CD4-positive, alpha-beta T cell (primary cell): Measurements from ENCODE around the gene TMEM8B. TPM values are rescaled to one million over a fixed set of nuclear protein-coding genes. Genes with fewer than 3 reads are reported as not detected.

Experiments
- ATAC-seq: fragments of 200-7000 bp; cut with Tn5 transposase; one replicate; pipeline ENCODE4 v1.10.0; 2022; ENCODE audit warnings: mild to moderate bottlenecking; ENCODE audit not compliant: poor library complexity
- CTCF ChIA-PET: fragments of 350-600 bp; sonication (Branson Sonifier 250); formaldehyde crosslinking; loops from one replicate; lab custom pipeline; 2021; ENCODE audit warnings: antibody characterized with exemption, inconsistent platforms; lab: Charles Lee
- POLR2A ChIA-PET: fragments of 350-600 bp; sonication (Branson Sonifier 250); formaldehyde crosslinking; loops from one replicate; lab custom pipeline; 2021; ENCODE audit warnings: antibody characterized with exemption, inconsistent platforms; lab: Charles Lee
- DNase-seq, 14 experiments: peaks; one replicate each; pipeline ENCODE4 v3.0.0-alpha.2; 2013 to 2020; ENCODE audit warnings: mixed read lengths in 2 of 14
- H3K27ac ChIP-seq, 2 donors: one replicate each; pipeline versions ENCODE4 v1.5.1 to v1.7.0; 2013; ENCODE audit warnings: low read length in 2 of 2, low read depth in 1 of 2, mild to moderate bottlenecking in 1 of 2
- H3K27me3 ChIP-seq, 2 experiments: 1 replicate in 1 of 2; 2 replicates in 1 of 2; pipeline versions ENCODE4 v1.6.1 to v1.7.0; 2013; ENCODE audit warnings: low read length in 2 of 2, control low read depth in 1 of 2, mild to moderate bottlenecking in 1 of 2, moderate library complexity in 1 of 2; ENCODE audit not compliant: insufficient read depth in 2 of 2, control insufficient read depth in 1 of 2
- H3K36me3 ChIP-seq: one replicate; pipeline ENCODE4 v1.6.1; 2013; ENCODE audit warnings: low read length, control low read depth; ENCODE audit not compliant: insufficient read depth
- H3K4me1 ChIP-seq: one replicate; pipeline ENCODE4 v1.6.1; 2013; ENCODE audit warnings: low read length, control low read depth; ENCODE audit not compliant: insufficient read depth
- H3K4me3 ChIP-seq: one replicate; pipeline ENCODE4 v1.5.1; 2013; ENCODE audit warnings: mild to moderate bottlenecking, low read length, moderate library complexity
- H3K9me3 ChIP-seq, 2 experiments: 1 replicate in 1 of 2; 2 replicates in 1 of 2; pipeline versions ENCODE4 v1.6.1 to v1.7.0; 2013; ENCODE audit warnings: low read length in 2 of 2, mild to moderate bottlenecking in 2 of 2, control low read depth in 1 of 2, moderate library complexity in 1 of 2; ENCODE audit not compliant: control insufficient read depth in 1 of 2, insufficient read depth in 1 of 2
- H3K27ac Mint-ChIP-seq: one replicate; pipeline ENCODE4 v1.8.0; 2020; ENCODE audit warnings: mixed read lengths
- H3K27me3 Mint-ChIP-seq: one replicate; pipeline ENCODE4 v1.8.0; 2021; ENCODE audit warnings: mixed read lengths
- H3K36me3 Mint-ChIP-seq: one replicate; pipeline ENCODE4 v1.8.0; 2021; ENCODE audit warnings: low read depth, mixed read lengths
- H3K4me1 Mint-ChIP-seq: one replicate; pipeline ENCODE4 v1.8.0; 2021; ENCODE audit warnings: low read depth, mixed read lengths
- H3K4me3 Mint-ChIP-seq: one replicate; pipeline ENCODE4 v1.8.0; 2020; ENCODE audit warnings: mild to moderate bottlenecking, mixed read lengths
- H3K9me3 Mint-ChIP-seq: one replicate; pipeline ENCODE4 v1.8.0; 2020; ENCODE audit warnings: mixed read lengths
- CTCF ChIP-seq: fragments of 200-600 bp; IDR thresholded peaks from one replicate; pipeline ENCODE4 v1.8.0; 2022; ENCODE audit warnings: antibody characterized with exemption, mild to moderate bottlenecking
- intact Hi-C, 2 experiments: fragments of 100-400 bp; cut with DNase I in 1 of 2; cut with micrococcal nuclease in 1 of 2; formaldehyde crosslinking; loops; one replicate each; pipeline versions ENCODE4 v1.15.1 to v1.9.0; 2023 to 2025; cut with DNase I, micrococcal nuclease
- total RNA-seq, 174 experiments: library from RNA in 2 of 174; stranded (reverse) in 2 of 174; gene quantifications; one replicate each; pipeline ENCODE4 v1.2.3 and lab custom pipeline; 2021 to 2026

The TMEM8B gene
- total RNA-seq, 2 experiments from 2014 or later, result 8.9 to 9.6 TPM

GRCh38 chr9:35844628-35845270 lies 15.7 kb downstream of the TMEM8B start:
- Histone ChIP-seq H3K27ac (peak overlapping the region; percentile 25 to 56), H3K4me1 (peaks cover 26% of the 10 kb centered on the region), H3K9me3 (no peaks in the 10 kb centered on the region), H3K36me3 (peaks cover 3% of the 10 kb centered on the region), H3K4me3 (no peak overlapping the region), H3K27me3 (no peaks in the 10 kb centered on the region)
- TF ChIP-seq CTCF, result no peak
- H3K27ac Mint-ChIP-seq, result peak overlapping the region; percentile 25
- ChIA-PET CTCF (interaction anchor here (1.0 to 1.3 kb wide), 2 partner anchors 18 to 37 kb away, joined by 3 to 5 read pairs; no protein-coding TSS in a partner anchor), POLR2A (interaction anchor here (0.6 to 1.9 kb wide), 6 partner anchors 10 to 773 kb away, joined by 3 to 11 read pairs (median 3); partner anchors contain the start of genes CREB3, FAM221B, SPAG8 and TLN1)
- no peaks in the 10 kb centered on the region for H3K27me3 Mint-ChIP-seq
- H3K4me1 Mint-ChIP-seq, result peaks cover 22% of the 10 kb centered on the region
- intact Hi-C loops, result loop anchor here in 1 of 2 experiments (2.0 kb wide), 1 partner anchor 16 kb away; the partner anchor contains the start of genes FAM221B and TMEM8B
- H3K4me3 Mint-ChIP-seq, result no peak overlapping the region
- H3K9me3 Mint-ChIP-seq, result no peaks in the 10 kb centered on the region
- ATAC-seq (peak; percentile 99), DNase-seq (peak in 8 of 14 experiments; percentile 17 to 80 (median 56))
- H3K36me3 Mint-ChIP-seq, result peaks cover 15% of the 10 kb centered on the region

GRCh38 chr9:35845824-35846771 lies 17.1 kb downstream of the TMEM8B start:
- H3K4me3 Mint-ChIP-seq, result peak overlapping the region; percentile 31
- H3K4me1 ChIP-seq, result peaks cover 26% of the 10 kb centered on the region
- ATAC-seq (no peak), DNase-seq (peak in 3 of 14 experiments; percentile 10 to 18 (median 16))
- ChIA-PET CTCF (interaction anchor here (1.3 kb wide), 1 partner anchor 20 kb away, joined by 5 read pairs; no protein-coding TSS in a partner anchor), POLR2A (interaction anchor here (1.0 to 1.2 kb wide), 3 partner anchors 34 to 114 kb away, joined by 3 to 11 read pairs (median 3); partner anchors contain the start of genes CREB3, SPAG8 and TLN1)
- H3K4me3 ChIP-seq, result peak overlapping the region; percentile 6
- peaks cover 3% of the 10 kb centered on the region for H3K36me3 ChIP-seq
- intact Hi-C loops, result loop anchor here in 1 of 2 experiments (2.0 kb wide), 1 partner anchor 17 kb away; the partner anchor contains the start of genes FAM221B and TMEM8B
- peaks cover 22% of the 10 kb centered on the region for H3K4me1 Mint-ChIP-seq
- no peaks in the 10 kb centered on the region for H3K27me3 ChIP-seq
- H3K9me3 Mint-ChIP-seq, result no peaks in the 10 kb centered on the region
- no peaks in the 10 kb centered on the region for H3K27me3 Mint-ChIP-seq
- H3K9me3 ChIP-seq, result no peaks in the 10 kb centered on the region
- TF ChIP-seq CTCF, result no peak
- H3K27ac Mint-ChIP-seq, result peak overlapping the region; percentile 25
- H3K36me3 Mint-ChIP-seq, result peaks cover 15% of the 10 kb centered on the region
- H3K27ac ChIP-seq, result peak overlapping the region in 1 of 2 donors; percentile 56

GRCh38 chr9:35847792-35848572 lies 19.0 kb downstream of the TMEM8B start:
- Mint-ChIP-seq H3K36me3 (peaks cover 15% of the 10 kb centered on the region), H3K27me3 (no peaks in the 10 kb centered on the region), H3K4me3 (no peak overlapping the region), H3K9me3 (no peaks in the 10 kb centered on the region), H3K4me1 (peaks cover 22% of the 10 kb centered on the region), H3K27ac (no peak overlapping the region)
- Histone ChIP-seq H3K9me3 (no peaks in the 10 kb centered on the region), H3K36me3 (peaks cover 3% of the 10 kb centered on the region), H3K27ac (no peak overlapping the region), H3K27me3 (no peaks in the 10 kb centered on the region), H3K4me1 (peaks cover 26% of the 10 kb centered on the region), H3K4me3 (no peak overlapping the region)
- POLR2A ChIA-PET, result no interaction called here
- CTCF ChIA-PET, result no interaction called here
- no peak for TF ChIP-seq CTCF
- ATAC-seq, result no peak
- intact Hi-C loops, result no loop called here
- DNase-seq, result no peak
